GM18870 (cell line): ENCODE data around the gene AMPD3.
A peak's percentile ranks its signal among the peaks of the same experiment; 100 is the strongest.

Source experiments
- ATAC-seq: cut with Tn5 transposase; IDR thresholded peaks from one replicate; pipeline ENCODE4 v1.9.1; 2021; ENCODE audit warnings: moderate library complexity; ENCODE audit not compliant: unreplicated experiment

The AMPD3 gene

GRCh38 chr11:10454878-10455631 is at the start of gene AMPD3:
Gene AMPD3 (plus strand): TSS chr11:10455264. CDS start chr11:10461520, 6,256 bp downstream.
- peak; percentile 28 for ATAC-seq

GRCh38 chr11:10405865-10406592 is 49.0 kb upstream of the AMPD3 start:
- ATAC-seq = no peak

- ATAC-seq = no peak
Observed at GRCh38 chr11:10407055-10407454, 48.0 kb upstream of the AMPD3 start.

GRCh38 chr11:10407749-10408685 is 47.0 kb upstream of the AMPD3 start:
- ATAC-seq = no peak

- ATAC-seq = no peak
Observed at GRCh38 chr11:10409207-10409661, 45.8 kb upstream of the AMPD3 start.

- no peak for ATAC-seq
Observed at GRCh38 chr11:10410106-10410843, 44.8 kb upstream of the AMPD3 start.

- no peak for ATAC-seq
Observed at GRCh38 chr11:10410844-10411200, 44.2 kb upstream of the AMPD3 start.

GRCh38 chr11:10412266-10412665 is 42.8 kb upstream of the AMPD3 start:
- no peak for ATAC-seq

- ATAC-seq = no peak
Observed at GRCh38 chr11:10413268-10413667, 41.8 kb upstream of the AMPD3 start.

- no peak for ATAC-seq
Observed at GRCh38 chr11:10414181-10414580, 40.9 kb upstream of the AMPD3 start.

- no peak for ATAC-seq
Observed at GRCh38 chr11:10414659-10415058, 40.4 kb upstream of the AMPD3 start.

- no peak for ATAC-seq
Observed at GRCh38 chr11:10415817-10416392, 39.2 kb upstream of the AMPD3 start.

GRCh38 chr11:10418259-10418949 is 36.7 kb upstream of the AMPD3 start:
- no peak for ATAC-seq

GRCh38 chr11:10418950-10419310 is 36.1 kb upstream of the AMPD3 start:
- no peak for ATAC-seq

GRCh38 chr11:10426475-10426874 is 28.6 kb upstream of the AMPD3 start:
- no peak for ATAC-seq

GRCh38 chr11:10428453-10428852 is 26.6 kb upstream of the AMPD3 start:
- ATAC-seq = no peak

- no peak for ATAC-seq
Observed at GRCh38 chr11:10429526-10429925, 25.5 kb upstream of the AMPD3 start.

GRCh38 chr11:10432493-10432892 is 22.6 kb upstream of the AMPD3 start:
- no peak for ATAC-seq

GRCh38 chr11:10432971-10433370 is 22.1 kb upstream of the AMPD3 start:
- ATAC-seq = no peak

GRCh38 chr11:10436224-10436623 is 18.8 kb upstream of the AMPD3 start:
- no peak for ATAC-seq
